ENCODE data around the gene RAB27A. TPM values are rescaled to one million over a fixed set of nuclear protein-coding genes. Genes with fewer than 3 reads are reported as not detected.

Gene RAB27A
- total RNA-seq, 1 experiment from 2014 or later = 8.0 TPM

GRCh38 chr15:55241186-55241585, 48.4 kb downstream of the RAB27A start:
- POLR2A ChIA-PET = no interaction called here
- no TSS peak for BruUV-seq (replicated peaks)
- in situ Hi-C loops (cut with HindIII; ENCODE audit: low pct_unique_long_range_greater_than_20kb, low sequenced_read_pairs) = no loop called here
- no peak overlapping the region for H3K27ac ChIP-seq (ENCODE audit: low read length)
- TF ChIP-seq, protein P1, sequence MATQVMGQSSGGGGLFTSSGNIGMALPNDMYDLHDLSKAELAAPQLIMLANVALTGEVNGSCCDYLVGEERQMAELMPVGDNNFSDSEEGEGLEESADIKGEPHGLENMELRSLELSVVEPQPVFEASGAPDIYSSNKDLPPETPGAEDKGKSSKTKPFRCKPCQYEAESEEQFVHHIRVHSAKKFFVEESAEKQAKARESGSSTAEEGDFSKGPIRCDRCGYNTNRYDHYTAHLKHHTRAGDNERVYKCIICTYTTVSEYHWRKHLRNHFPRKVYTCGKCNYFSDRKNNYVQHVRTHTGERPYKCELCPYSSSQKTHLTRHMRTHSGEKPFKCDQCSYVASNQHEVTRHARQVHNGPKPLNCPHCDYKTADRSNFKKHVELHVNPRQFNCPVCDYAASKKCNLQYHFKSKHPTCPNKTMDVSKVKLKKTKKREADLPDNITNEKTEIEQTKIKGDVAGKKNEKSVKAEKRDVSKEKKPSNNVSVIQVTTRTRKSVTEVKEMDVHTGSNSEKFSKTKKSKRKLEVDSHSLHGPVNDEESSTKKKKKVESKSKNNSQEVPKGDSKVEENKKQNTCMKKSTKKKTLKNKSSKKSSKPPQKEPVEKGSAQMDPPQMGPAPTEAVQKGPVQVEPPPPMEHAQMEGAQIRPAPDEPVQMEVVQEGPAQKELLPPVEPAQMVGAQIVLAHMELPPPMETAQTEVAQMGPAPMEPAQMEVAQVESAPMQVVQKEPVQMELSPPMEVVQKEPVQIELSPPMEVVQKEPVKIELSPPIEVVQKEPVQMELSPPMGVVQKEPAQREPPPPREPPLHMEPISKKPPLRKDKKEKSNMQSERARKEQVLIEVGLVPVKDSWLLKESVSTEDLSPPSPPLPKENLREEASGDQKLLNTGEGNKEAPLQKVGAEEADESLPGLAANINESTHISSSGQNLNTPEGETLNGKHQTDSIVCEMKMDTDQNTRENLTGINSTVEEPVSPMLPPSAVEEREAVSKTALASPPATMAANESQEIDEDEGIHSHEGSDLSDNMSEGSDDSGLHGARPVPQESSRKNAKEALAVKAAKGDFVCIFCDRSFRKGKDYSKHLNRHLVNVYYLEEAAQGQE (IDR thresholded peaks at IDR 0.05; ENCODE audit: insufficient read depth in 1 of 2, low read depth in 2 of 2, low read length in 1 of 2) = no peak
- TF ChIP-seq SIN3A (IDR thresholded peaks at IDR 0.05; ENCODE audit: borderline replicate concordance, insufficient read depth, low read depth, low read length) = no peak
- no peak for TF ChIP-seq POLR2AphosphoS5 (IDR thresholded peaks at IDR 0.05; ENCODE audit: low read depth, low read length)
- TF ChIP-seq TCF7L2 (IDR thresholded peaks at IDR 0.05; ENCODE audit: low read depth, low read length) = no peak
- TF ChIP-seq CTCF (IDR thresholded peaks at IDR 0.05) = no peak
- ATAC-seq (no peak), DNase-seq (ENCODE audit: low read depth, low spot score) (no peak)
- no peaks in the 10 kb centered on the region; the same call in 1 of the 2 replicates for H3K27me3 ChIP-seq (ENCODE audit: control insufficient read depth, insufficient read depth, low read length)
- intact Hi-C loops (cut with micrococcal nuclease; ENCODE audit: unreplicated experiment) = no loop called here
- H3K4me3 ChIP-seq (ENCODE audit: low read depth in 2 of 2, low read length in 2 of 2) = no peak overlapping the region
- H3K4me1 ChIP-seq (ENCODE audit: control insufficient read depth, insufficient read depth, low read length) = no peaks in the 10 kb centered on the region
- CTCF ChIA-PET = interaction anchor here (0.7 kb wide), 1 partner anchor 25 kb away, joined by 6 read pairs; no protein-coding TSS in a partner anchor
- no peaks in the 10 kb centered on the region for H3K36me3 ChIP-seq (ENCODE audit: control insufficient read depth, insufficient read depth, low read length)
- H3K9me3 ChIP-seq (ENCODE audit: control insufficient read depth, insufficient read depth, low read depth, low read length) = no peaks in the 10 kb centered on the region

DNA sequence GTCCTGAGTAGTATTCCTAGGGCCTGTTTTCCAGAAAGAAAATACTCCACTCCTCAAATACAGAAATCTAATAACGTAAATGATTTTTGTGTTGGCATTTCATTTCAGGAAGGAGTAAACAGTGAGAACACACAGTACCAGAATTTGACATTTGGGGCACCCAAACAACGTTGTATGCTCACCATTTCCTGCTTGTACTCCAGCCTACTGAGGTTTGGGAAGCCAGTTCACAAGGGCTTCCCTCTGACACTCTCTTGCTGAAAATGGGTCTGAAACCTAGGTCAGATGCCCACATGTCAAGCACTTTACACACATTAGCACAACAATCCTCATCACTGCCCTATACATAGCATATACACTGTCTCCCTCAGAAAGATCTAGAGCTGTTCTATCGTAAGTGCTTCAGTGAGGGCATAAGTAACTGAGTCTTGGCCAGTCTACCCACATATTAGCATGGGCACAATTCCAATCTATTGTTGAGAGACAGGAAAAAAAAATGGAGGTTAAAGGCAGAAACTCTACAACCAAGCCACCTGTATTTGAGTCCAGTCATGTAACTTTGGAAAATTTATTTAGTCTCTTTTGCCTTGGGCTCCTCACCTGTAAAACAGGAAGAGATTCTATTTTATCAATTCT, 49.4 kb downstream of the RAB27A start:
- ChIA-PET POLR2A (no interaction called here), CTCF (no interaction called here)
- ATAC-seq (no peak), DNase-seq (ENCODE audit: low read depth, low spot score) (no peak)
- Histone ChIP-seq H3K36me3 (ENCODE audit: control insufficient read depth, insufficient read depth, low read length) (no peaks in the 10 kb centered on the region), H3K9me3 (ENCODE audit: control insufficient read depth, insufficient read depth, low read depth, low read length) (no peaks in the 10 kb centered on the region), H3K27me3 (ENCODE audit: control insufficient read depth, insufficient read depth, low read length) (no peaks in the 10 kb centered on the region; the same call in 1 of the 2 replicates), H3K4me1 (ENCODE audit: control insufficient read depth, insufficient read depth, low read length) (no peaks in the 10 kb centered on the region), H3K27ac (ENCODE audit: low read length) (no peak overlapping the region), H3K4me3 (ENCODE audit: low read depth in 2 of 2, low read length in 2 of 2) (no peak overlapping the region)
- TF ChIP-seq TCF7L2 (IDR thresholded peaks at IDR 0.05; ENCODE audit: low read depth, low read length) (no peak), SIN3A (IDR thresholded peaks at IDR 0.05; ENCODE audit: borderline replicate concordance, insufficient read depth, low read depth, low read length) (no peak), POLR2AphosphoS5 (IDR thresholded peaks at IDR 0.05; ENCODE audit: low read depth, low read length) (no peak), CTCF (IDR thresholded peaks at IDR 0.05) (no peak)
- TF ChIP-seq, protein P1 (IDR thresholded peaks at IDR 0.05; ENCODE audit: insufficient read depth in 1 of 2, low read depth in 2 of 2, low read length in 1 of 2) = no peak
- in situ Hi-C loops (cut with HindIII; ENCODE audit: low pct_unique_long_range_greater_than_20kb, low sequenced_read_pairs) (no loop called here), intact Hi-C loops (cut with micrococcal nuclease; ENCODE audit: unreplicated experiment) (no loop called here)
- no TSS peak for BruUV-seq (replicated peaks)
